GM23338 (cell line): Measurements from ENCODE around the gene AKNA.

ENCODE experiments used
- CREB1 ChIP-seq: fragments of 250-450 bp; sonication (Bioruptor Pico); IDR thresholded peaks from 2 replicates; pipeline ENCODE4 v1.5.0; 2020; ENCODE audit warnings: low read depth, mild to moderate bottlenecking, moderate library complexity
- CTCF ChIP-seq, 2 experiments: fragments of 200-600 bp in 1 of 2; sonication (generic) in 1 of 2; conservative IDR thresholded peaks; 2 replicates each; pipeline versions ENCODE4 v1.5.1 to v1.6.1; 2016 to 2017; ENCODE audit warnings: antibody characterized with exemption in 2 of 2, low read depth in 2 of 2, mild to moderate bottlenecking in 2 of 2, moderate library complexity in 1 of 2
- ETS1 ChIP-seq: IDR thresholded peaks from 2 replicates; pipeline ENCODE4 v1.6.1; 2016; ENCODE audit warnings: antibody characterized with exemption
- EZH2 ChIP-seq: fragments of 200-600 bp; sonication (generic); IDR thresholded peaks from one replicate; pipeline ENCODE4 v1.8.0; 2017; ENCODE audit warnings: antibody characterized with exemption, mild to moderate bottlenecking, low read depth; ENCODE audit not compliant: unreplicated experiment
- EZH2phosphoT487 ChIP-seq: fragments of 200-600 bp; sonication (generic); IDR thresholded peaks from one replicate; pipeline ENCODE4 v1.8.1; 2018; ENCODE audit warnings: antibody characterized with exemption; ENCODE audit not compliant: unreplicated experiment
- JUNB ChIP-seq: IDR thresholded peaks from one replicate; pipeline ENCODE4 v1.6.1; 2016; ENCODE audit warnings: antibody characterized with exemption; ENCODE audit not compliant: unreplicated experiment
- NANOG ChIP-seq: IDR thresholded peaks from 2 replicates; pipeline ENCODE4 v1.6.1; 2016; ENCODE audit warnings: antibody characterized with exemption, borderline replicate concordance
- POLR2AphosphoS5 ChIP-seq: IDR thresholded peaks from 2 replicates; pipeline ENCODE4 v1.6.1; 2016; ENCODE audit warnings: antibody characterized with exemption, low read depth
- REST ChIP-seq: IDR thresholded peaks from one replicate; pipeline ENCODE4 v1.6.1; 2018; ENCODE audit warnings: antibody characterized with exemption; ENCODE audit not compliant: unreplicated experiment
- ZNF114 ChIP-seq: fragments of 250-450 bp; sonication (Bioruptor Pico); IDR thresholded peaks from 2 replicates; pipeline ENCODE4 v1.5.0; 2020; ENCODE audit warnings: mild to moderate bottlenecking, moderate library complexity

- TF ChIP-seq EZH2 (no peak), REST (no peak), CTCF (conservative IDR thresholded peaks at IDR 0.05; ENCODE audit: low read depth in 2 of 2) (no peak), ZNF114 (CRISPR knock-in tag) (no peak), CREB1 (CRISPR knock-in tag) (no peak), JUNB (no peak), EZH2phosphoT487 (no peak), NANOG (no peak), POLR2AphosphoS5 (no peak), ETS1 (no peak)
Observed at GRCh38 chr9:114350636-114351401, 37.0 kb downstream of the AKNA start.
